HG03469 (cell line): ENCODE measurements around the gene SNX24.
"Not testable (repeated sequence)": the region's sequence is repeated elsewhere in the genome, so short reads cannot be mapped to it uniquely, and the experiment has no call there.

Source experiments
- ATAC-seq: cut with Tn5 transposase; IDR thresholded peaks from one replicate; pipeline ENCODE4 v1.9.1; 2021; ENCODE audit warnings: mild to moderate bottlenecking, moderate library complexity, moderate number of reproducible peaks; ENCODE audit not compliant: unreplicated experiment

The SNX24 gene

GRCh38 chr5:122845229-122846050 lies at the start of gene SNX24:
TSS of gene SNX24 (plus strand) at chr5:122845613. CDS start at chr5:122845634, 21 bp downstream.
- ATAC-seq = peak; percentile 74

DNA sequence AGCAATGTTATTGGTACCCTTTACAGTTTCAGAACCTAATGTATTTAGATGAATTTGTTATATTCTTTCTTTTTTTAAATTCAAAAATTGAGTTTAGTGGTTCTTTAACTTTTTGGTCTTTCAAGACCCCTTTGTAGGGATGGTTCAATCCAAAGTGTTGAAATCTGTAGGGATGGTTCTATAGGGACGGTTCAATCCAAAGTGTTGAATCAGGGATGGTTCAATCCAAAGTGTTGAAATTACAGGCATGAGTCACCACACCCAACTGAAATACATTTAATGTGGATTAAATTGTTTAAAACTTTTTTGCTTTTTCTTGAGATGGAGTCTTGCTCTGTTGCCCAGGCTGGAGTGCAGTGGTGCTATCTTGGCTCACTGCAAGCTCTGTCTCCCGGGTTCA lies 39.9 kb upstream of the SNX24 start:
- ATAC-seq = no peak

DNA sequence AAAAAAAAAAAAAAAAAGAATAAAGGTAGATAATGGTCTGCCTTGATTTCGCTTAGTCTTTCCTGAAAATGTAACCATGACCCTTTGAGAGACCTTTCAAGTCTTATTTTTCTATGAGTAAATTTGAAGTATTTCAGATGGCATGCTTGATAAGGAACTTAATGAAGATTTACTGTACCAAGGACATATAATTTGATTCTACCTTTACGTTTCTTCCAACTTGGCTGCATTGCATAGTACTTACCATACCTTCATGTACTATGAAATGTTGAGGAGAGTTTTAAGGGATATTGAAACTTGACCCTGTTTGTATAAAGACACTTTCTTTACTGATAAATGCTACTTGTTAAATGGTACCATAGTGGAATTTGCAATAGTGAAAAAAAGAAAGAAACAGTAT lies 35.0 kb upstream of the SNX24 start:
- ATAC-seq = no peak

DNA sequence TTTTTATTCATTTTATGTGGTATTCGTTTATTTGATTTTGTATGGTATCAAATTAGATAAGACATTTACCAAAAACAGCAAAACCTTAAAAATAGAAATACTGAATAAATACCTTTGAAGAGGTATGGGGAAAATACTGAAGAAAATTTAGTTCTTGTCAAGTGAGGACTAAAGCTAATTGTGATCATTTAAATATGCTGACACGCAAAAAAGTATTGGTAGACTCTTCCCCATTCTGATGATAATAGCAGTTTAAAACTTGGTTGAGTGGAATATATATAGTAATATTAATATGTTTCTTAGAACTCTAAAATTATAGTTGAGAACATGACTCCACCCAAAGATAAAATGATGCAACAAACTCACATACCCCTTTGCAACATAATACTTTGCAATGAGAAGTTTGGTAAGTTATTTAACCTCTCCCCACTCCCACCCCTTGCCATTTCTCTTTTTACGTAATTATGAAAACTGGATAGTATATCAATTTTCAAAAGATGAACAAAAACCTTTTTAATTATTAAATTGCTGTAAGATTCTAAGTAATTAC lies 30.1 kb upstream of the SNX24 start:
- no peak for ATAC-seq

GRCh38 chr5:122816756-122817155 lies 28.7 kb upstream of the SNX24 start:
- no peak for ATAC-seq

- no peak for ATAC-seq
Measured at GRCh38 chr5:122831984-122832383, 13.4 kb upstream of the SNX24 start.

DNA sequence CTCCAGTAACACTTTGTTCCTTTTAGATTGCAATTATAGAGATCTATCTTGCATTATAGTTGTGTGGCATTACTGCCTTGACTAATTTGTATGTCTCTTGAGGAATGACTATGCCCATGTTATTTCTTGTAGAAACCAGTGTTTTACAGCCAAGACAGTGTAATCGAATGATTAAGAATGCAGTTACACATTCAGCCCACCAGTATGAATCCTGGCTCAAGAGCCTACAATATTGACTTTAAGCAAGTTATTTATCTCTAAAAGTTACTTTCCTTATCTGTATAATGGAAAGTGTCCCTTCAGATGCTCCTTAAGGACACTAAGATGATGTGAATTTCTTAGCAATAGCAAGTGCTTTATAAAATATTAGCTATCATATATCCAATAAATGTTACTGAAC lies 9.7 kb upstream of the SNX24 start:
- no peak for ATAC-seq

DNA sequence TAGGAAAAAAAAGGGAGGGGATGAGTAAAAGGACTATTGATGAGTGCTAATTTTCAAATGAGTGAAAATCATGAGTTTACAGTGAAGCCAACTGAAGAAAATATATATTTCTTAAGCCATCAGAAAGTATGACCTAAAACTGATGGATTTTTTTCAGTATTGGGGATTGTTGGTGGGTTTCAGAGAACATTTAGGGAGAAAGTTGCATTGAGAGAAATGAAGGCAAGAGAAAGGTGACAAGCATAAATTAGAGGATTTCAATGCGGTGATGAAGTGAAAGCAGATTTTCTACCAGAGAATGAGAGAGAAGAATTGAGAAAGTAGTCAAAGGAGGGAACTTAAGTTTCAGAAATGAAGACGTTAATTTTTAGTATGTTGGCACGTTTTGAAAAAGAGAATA lies 8.5 kb upstream of the SNX24 start:
- ATAC-seq = no peak

GRCh38 chr5:122839731-122840130 lies 5.7 kb upstream of the SNX24 start:
- ATAC-seq = no peak

DNA sequence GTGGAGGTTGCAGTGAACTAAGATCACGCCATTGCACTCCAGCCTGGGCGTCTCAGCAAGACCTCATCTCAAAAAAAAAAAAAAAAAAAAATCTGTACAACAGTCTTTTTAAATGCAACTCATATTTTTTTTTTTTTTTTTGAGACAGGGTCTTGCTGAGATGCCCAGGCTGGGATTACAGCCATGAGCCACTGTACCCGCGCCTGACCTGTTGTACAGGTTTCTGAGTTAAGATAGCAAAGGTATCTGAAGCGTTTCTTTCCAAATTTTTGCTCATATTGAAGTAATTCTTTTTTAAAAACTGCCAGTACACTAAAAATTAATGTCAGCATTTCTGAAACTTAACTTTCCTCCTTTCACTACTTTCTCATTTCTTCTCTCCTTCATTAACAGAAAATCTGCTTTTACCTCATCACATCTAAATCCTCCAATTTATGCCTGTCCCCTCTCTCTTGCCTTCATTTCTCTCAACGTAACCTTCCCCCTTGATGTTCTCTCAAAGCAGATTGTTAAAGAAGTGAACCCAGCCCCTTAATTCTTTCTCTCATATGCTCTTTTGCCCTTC lies 3.3 kb upstream of the SNX24 start:
- ATAC-seq = no peak

GRCh38 chr5:122844136-122844909 lies 1.1 kb upstream of the SNX24 start:
- no peak for ATAC-seq

- ATAC-seq = peak; percentile 13
Measured at GRCh38 chr5:122844910-122845228, 544 bp upstream of the SNX24 start.

GRCh38 chr5:122846051-122846550 lies 688 bp downstream of the SNX24 start:
- ATAC-seq = no peak

DNA sequence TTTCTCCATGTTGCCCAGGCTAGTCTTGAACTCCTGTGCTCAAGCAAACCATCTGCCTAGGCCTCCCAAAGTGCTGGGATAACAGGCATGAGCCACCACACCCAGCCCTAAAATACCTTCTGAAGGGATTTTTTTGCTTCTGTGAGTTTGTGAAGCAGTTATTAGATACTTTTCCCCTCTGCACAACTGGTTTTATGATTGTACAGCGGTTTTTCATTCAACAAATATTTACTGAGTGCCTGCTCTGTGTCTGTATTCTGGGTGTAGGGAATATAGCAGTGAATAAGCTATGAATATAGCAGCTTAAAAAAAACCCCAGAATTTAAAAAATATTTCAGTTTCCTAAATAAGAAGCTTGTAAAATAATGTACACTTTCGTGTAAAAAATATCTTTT lies 2.3 kb downstream of the SNX24 start:
- ATAC-seq = no peak

GRCh38 chr5:122849771-122850170 lies 4.4 kb downstream of the SNX24 start:
- ATAC-seq = no peak

DNA sequence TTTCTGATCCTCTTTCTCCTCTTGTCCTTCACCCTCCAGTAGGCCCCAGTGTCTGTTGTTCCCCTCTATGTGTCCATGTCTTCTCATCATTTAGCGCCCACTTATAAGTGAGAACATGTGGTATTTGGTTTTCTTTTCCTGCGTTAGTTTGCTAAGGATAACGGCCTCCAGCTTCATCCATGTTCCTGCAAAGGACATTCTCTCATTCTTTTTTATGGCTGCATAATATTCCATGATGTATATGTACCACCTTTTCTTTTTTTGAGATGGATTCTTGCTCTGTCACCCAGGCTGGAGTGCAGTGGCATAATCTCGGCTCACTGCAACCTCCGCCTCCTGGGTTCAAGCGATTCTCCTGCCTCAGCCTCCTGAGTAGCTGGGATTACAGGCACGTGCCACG lies 12.1 kb downstream of the SNX24 start:
- ATAC-seq = not testable (repeated sequence)

- ATAC-seq = no peak
Measured at GRCh38 chr5:122858451-122858850, 13.0 kb downstream of the SNX24 start.

DNA sequence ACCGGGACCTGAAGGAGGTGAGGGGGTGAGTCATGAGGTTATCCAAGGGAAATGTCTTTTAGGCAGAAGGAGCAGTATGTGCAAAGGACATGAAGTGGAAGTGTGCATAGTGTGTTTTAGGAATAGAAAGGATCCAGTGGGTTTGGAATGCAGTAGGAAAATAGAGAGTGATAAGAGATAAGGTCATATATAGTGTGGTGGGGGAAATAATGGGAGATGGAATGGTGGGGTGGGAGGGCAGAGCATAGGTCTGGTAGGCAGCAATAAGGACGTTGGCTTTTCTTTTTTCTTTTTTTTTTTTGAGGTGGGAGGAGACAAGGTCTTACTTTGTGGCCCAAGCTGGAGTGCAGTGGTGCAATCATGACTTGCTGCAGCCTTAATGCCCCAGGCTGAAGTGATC lies 17.8 kb downstream of the SNX24 start:
- ATAC-seq = no peak

GRCh38 chr5:122863721-122864120 lies 18.3 kb downstream of the SNX24 start:
- ATAC-seq = no peak

DNA sequence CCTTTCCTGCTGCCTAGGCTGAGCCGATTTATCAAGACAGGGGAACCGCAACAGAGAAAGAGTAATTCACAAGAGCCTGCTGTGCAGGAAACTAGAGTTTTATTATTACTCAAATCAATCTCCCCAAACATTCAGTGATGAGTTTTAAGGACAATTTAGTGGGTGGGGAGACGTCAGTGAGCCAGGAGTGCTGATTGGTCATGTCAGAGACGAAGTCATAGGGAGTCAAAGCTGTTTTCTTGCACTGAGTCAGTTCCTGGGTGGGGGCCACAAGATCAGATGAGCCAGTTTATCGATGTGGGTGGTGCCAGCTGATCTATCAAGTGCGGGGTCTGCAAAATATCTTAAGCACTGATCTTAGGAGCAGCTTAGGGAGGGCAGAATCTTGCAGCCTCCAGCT lies 19.0 kb downstream of the SNX24 start:
- no peak for ATAC-seq

GRCh38 chr5:122864842-122865241 lies 19.4 kb downstream of the SNX24 start:
- ATAC-seq = no peak
